ENCODE results near the gene FZD8.
A peak's percentile ranks its signal among the peaks of the same experiment; 100 is the strongest.

The FZD8 gene

DNA sequence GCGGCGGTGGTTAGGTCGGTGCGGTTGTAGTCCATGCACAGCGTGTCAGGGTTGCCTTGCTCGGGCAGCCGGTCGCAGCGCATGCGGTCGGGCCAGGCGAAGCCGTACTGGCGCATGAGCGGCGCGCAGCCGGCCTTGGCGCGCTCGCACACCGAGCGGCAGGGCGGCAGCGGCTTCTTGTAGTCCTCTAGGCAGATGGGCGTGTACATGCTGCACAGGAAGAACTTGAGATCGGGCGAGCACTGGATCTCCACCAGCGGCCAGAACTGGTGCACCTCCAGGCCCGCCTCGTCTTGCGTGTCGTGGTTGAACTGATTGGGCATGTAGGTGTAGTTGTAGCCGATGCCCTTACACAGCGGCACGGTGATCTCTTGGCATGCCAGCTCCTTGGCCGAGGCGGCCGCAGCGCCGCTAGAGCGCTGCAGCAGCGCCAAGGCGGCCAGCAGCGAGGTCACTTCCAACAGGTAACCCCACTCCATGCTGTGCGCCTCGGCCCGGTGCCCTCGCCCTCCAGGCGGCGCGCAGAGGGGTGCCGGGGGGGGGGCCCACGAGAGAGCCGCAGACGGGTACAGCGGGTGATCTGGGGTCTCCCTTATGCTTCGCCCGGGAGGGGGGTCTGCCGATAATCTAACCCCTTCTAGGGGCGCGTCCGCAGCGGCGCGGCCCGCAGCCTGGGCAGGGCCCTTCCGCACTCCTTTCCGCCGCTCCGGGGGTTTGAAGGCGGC lies 983 bp downstream of the FZD8 start:
- DNase-seq, result peak; percentile 85

DNA sequence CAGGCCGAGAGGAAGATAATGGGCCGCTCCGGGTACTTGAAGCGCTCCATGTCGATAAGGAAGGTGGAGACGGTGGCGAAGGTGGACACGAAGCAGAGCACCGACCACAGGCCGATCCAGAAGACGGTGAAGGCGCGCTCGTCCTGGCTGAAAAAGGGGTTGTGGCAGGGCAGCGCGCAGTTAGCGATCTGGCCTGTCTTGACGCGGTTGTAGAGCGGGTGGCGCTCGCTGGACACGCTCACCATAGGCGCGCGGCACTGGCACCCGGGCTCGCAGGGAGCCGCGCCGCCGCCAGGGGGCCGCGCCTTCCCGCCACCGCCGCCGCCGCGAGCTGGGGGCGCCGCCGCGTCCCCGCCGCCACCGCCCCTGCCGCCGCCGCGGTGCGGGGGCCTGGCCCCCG lies 1.6 kb downstream of the FZD8 start:
- DNase-seq, result peak; percentile 68

DNA sequence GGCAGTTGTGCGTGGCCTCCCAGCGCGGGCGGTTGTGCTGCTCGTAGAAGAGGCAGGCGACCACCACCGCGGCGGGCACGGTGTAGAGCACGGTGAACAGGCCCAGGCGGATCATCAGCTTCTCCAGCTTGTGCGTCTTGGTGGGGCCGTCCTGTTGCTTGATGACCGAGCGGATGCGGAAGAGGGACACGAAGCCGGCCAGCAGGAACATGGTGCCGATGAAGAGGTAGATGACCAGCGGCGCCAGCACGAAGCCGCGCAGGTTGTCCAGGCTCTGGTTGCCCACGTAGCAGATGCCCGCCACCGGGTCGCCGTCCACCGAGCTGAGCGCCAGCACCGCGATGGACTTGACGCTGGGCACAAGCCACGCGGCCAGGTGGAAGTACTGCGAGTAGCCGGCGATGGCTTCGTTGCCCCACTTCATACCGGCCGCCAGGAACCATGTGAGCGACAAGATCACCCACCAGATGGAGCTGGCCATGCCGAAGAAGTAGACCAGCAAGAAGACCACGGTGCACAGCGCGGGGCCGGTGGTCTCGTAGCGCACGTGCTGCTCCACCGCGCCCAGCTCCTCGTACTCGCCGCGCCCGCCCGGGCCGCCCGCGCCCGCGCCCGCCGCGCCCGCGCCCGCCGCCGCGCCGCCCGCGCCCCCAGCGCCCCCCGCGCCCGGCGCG lies 2.2 kb downstream of the FZD8 start:
- DNase-seq, result peak; percentile 38

DNA sequence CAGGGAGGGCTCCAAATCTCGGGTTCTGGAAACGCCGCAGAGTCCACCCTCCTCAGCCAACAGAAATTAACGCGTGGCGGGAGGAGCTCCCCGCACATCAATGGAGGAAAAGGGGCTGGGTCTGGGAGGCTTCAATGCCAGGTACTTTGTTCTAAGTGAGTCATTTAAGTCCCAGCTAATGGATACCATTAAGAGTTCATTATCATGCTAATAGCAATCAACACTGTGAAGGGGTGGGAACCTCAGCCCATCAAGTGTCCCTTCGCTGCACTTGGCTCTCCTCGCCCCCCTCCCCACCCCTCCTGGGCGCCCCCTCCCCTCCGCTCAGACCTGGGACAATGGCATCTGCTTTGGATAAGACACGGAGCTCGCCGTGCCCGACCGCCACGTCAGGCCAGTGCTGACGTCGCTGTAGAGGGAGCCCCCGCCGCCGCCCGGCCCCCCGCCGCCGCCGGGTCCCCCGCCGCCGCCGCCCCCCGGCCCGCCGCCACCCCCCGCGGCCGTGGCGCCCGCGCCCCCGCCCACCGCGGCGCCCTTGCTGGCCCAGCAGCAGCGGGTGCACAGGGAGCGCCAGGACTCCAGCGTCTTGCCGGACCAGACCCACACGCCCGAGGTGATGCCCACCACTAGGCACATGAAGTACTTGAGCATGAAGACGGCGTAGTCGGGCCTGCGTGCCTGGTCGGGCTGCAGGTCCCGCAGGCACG lies 2.9 kb downstream of the FZD8 start:
- no peak for DNase-seq

DNA sequence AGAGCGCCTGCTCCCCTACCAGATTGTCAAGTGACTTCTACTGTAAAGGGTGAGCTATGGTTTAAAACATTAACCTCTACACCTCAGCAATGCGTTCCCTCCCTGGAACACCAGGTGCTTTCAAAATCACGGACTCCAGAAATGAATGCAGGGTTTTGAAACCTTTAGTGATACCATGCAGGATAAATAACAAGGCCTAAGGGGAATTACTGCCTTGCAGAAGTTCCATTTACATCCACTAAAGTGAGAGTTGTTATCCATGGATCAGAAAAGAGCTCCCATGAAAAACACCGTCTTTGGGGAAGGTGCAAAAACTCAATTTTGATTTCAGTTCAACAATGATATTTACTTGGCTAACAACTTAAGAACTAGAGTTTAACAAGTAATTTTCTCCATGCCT lies 4.0 kb downstream of the FZD8 start:
- DNase-seq, result no peak

DNA sequence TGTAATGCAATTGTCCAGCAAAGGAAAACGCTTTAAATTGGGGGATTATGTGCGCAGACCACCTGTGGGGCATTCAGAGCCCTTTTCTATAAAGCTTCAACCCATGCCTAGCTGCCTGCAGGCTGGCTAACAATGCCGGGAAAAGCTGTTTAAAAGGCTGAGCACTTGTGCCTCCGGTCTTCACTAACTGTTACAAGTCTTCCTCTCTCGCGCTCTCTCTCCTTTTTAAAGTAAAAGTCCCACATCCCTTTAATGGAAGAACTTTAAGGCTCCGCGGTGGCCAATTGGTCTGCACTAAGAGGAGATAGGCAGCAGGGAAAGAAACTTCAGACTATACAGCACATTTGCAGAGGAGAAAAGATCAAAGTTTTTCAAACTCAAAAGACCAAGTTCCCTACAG lies 4.6 kb downstream of the FZD8 start:
- DNase-seq, result no peak

DNA sequence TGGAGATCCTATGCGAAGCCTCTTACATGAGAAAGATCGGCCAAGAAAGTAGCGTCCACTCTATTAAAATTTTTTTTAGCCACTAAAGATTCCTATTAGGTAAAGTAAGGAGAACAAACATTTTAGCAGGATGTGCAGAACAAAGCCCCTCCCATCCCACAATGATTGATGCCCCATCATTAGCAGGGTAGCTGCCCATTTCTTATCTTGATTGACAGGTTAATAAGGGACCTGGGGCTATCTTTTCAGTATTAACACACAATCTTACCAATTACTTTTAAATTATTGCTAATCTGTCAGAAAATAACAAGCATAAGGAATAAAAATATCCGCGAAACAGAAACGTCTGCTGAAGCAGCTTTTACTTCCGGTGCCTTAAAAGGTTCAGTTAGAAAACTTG lies 5.1 kb downstream of the FZD8 start:
- DNase-seq, result no peak

DNA sequence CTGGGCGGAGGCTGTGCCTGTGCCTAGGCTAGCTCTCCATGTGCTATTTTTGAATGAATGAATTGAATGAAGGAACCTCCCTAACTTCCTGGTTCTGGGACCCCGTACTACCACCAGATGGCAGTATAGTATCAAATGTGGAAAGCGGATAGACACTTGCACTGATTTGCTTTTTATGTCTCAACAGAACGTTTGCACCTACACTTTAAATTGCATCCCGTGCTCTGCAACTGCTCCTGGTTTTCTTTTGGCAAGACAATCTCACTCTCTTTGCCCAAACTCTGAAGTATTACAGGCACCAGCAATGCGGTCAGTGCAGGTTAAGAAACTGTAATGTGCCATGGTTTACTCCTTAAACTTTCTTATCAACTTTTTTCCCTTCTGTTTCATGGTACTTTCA lies 6.5 kb downstream of the FZD8 start:
- DNase-seq, result peak; percentile 63

DNA sequence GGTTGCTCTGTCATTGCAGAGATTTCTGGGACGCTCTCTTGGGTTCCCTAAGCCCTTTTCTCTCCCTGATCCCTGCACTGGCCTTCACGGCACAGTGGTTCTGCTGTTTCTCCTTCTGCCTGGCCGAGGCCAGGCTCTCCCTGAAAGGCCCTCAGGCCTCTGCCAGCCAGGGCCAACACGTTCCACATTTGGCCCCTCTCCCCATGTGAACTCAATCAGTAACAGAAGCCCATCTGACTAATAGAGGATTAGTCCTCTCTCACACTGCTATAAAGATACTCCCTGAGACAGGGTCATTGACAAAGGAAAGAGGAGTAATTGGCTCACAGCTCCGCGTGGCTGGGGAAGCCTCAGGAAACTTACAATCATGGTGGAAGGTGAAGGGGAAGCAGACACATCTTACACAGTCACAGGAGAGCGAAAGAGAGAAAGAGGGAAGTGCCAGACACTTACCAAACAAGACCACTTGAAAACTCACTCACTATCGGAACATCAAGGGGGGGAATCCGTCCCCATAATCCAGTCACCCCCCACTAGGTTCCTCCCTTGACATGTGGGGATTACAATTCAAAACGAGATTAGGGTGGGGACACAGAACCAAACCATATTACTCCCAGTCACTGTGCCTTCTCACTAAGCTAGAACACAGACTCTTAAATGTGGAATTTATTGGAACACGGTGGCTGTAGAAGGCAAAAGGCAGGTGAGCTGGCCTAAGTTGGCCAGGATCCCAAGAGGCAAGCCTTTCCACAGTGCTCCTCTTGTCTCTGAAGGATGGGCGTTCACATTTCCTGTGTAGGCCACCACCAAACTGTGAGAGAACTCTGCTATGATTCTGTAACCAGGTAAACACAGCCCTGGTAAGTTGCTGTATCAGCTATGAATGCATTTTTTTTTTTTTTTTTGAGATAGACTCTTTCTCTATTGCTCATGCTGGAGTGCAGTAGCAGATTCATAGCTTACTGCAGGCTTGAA lies 8.8 kb downstream of the FZD8 start:
- DNase-seq, result no peak

DNA sequence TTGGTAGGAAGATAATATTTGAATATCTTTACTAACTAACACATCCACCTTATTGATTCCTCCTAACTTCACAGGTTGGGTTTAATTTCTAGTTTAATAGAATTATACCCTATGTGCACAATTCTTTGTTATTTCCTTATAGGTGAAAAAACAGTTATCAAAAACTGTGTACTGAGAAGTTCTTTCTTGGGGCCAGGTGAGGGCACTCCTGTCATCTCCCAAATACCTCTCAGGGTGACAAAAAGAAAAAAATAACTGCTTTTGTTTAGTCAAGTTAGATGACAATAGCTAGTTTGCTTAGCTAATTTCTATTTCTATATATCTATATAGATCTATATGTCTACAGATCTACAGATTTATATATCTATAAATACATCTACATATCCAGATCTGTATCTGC lies 10.1 kb downstream of the FZD8 start:
- no peak for DNase-seq

DNA sequence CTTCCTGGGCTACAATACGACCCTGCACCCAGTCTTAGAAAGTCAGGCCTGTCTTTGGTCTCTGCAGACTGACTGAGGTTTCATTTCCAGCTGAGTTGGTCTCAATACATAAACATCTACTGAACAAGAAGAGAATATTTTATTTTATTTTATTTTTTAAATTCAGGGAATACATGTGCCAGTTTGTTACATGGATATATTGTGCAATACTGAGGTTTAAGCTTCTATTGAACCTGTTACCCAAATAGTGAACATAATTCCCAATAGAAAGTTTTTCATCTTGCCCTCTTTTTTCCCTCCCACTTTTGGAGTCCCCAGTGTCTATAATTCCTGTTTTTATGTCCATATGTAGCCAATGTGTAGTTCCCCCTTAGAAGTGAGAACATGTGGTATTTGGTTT lies 10.7 kb downstream of the FZD8 start:
- no peak for DNase-seq

DNA sequence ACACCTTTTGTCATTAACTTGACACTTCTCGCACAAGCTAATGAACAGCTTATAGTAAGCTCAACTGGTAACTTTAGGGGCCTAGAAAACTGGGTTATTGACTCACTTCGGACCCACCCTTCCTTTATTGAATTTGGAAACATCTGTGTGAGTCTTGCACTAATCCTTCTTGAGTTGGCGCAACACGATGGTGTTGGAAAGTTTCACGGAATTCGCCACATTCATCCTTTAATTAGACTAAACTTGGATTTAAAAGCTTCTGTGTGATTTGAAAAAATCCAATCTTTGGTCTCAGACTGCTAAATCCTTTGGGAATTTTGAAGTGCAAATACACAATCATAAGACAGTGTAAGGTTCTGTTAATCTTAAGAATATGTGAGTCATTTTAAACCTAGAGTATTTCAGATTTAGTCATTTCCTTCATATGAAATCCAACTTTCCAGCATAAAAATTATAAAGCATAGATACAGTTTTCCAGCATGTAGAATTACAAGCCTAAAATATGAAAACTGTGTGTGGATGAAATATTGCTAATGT lies 15.1 kb downstream of the FZD8 start:
- peak; percentile 57 for DNase-seq

DNA sequence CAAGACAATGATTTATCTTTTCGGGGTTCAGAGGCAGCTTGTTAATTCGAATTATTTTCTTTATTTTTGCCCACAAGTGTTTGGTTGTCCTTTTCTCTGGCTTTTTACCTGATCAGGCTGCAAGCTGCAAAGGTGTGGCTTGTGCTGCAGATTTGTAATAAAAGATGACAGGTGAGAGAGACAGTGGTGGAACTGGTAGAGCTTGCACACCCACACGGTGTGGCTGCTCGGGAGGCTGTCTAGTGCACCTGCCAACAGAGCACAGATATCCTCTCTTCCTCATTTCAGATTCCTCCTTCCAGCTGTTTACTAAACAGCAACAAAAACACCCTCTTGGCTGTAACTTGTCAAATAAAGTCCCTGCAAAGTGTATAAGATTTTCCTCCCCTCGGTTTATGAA lies 27.8 kb downstream of the FZD8 start:
- DNase-seq, result no peak

DNA sequence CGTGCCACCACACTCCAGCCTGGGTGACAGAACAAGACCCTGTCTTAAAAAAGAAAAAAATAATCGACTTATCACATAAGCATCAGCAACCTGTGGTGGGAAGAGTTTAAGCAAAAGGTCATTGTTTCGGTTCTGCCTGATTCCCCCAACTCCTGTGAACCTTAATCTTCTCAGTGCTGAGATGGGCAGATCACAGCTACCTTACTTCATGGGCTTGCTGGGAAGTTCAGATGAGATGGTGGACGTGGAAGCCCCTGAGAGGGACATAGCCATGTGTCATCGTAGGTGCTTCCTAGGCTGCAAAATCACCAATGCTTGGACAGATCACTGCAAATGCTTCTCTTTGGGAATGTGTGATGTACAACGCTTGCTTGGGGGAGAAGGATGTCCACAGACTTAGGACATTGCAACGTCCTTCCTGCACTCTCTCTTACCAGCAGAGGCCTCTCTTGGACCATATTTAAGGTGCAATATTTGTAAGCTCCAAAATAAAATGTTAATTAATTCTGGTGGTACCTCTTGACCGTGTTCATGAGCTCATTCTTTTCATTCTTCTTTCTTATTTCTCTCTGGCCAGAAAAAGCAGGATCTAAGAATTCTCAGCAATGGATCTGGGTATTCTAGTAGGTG lies 28.4 kb downstream of the FZD8 start:
- DNase-seq, result peak; percentile 21

DNA sequence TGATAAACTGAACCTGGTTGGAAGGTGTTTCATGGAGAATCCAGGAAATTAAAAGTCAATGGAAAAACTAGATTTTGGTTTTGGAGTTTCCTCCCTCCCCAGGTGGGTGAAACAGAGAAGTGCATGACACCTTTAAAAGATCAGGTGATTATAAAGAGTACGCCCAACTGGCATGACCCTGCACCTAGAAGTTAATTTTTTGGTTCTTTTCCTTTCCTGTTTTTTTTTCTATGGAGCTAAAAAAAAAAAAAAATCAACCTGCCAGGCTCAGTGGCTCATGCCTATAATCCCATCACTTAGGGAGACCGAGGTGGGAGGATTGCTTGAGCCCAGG lies 29.0 kb downstream of the FZD8 start:
- DNase-seq, result no peak

DNA sequence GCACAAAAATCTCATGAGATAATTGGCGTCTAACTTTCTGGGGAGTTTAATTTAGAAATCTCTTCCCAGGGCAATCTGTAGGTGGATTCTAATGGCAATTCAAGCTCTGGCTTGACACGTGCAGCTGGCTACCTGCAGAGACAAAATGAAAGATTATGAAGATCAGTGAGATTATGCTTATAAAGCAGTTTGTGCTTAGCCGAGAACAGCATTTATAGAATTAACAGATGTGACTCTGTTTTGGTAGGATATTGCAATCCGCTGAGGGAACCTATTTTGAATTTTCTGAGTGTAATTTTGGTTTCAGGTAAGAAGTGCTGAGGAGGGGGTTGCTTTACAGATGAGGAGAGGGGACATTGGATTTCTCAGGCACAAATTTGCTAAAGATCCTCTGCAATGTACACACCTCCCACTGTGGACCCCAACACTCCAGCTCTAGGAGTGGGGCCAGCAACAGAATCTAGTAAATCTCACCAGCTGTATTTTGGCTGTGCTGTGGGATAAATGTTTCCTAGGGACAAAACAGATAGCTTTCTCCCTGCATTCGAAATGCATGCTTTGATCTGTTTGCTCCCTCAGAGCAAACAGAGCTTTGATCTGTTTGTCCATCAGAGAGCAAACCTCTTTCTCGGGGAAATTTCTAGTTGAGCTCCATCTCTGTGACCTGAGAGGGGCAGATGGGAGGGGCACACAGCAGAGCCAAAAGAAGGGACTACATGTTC lies 29.6 kb downstream of the FZD8 start:
- no peak for DNase-seq

DNA sequence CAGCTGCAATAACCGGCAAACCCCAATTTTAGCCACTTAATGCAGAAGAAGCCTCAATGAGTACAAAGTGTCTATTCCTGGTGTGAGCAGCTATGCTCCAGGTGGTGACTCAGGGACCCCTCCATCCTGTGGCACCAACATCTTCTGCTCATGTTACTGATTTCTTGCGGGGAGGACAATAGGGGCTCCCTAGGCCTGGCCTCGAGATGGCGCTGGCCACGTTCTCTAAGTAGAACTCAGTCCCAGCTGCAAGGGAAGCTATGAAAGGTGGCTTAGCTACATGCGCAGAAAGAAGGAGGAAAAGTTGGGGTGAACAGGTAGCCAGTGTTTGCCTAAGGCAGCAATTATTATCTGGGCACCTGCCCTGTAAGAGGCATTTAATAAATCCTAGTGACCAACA lies 30.3 kb downstream of the FZD8 start:
- DNase-seq, result no peak

DNA sequence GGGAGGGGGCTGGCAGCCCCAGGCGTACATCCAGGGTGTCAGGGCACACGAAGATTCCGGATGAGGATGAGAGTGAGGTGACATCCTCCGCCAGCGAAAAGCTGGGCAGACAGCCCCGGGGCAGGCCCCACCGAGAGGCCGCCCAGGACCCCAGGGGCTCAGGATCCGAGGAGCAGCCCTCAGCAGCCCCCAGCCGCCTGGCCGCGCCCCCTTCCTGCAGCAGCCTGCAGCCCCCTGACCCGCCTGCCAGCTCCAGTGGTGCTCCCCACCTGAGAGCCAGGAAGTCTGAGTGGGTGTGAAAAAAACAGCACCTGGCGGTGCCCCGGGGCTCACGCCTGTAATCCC lies 33.8 kb downstream of the FZD8 start:
- DNase-seq, result no peak

DNA sequence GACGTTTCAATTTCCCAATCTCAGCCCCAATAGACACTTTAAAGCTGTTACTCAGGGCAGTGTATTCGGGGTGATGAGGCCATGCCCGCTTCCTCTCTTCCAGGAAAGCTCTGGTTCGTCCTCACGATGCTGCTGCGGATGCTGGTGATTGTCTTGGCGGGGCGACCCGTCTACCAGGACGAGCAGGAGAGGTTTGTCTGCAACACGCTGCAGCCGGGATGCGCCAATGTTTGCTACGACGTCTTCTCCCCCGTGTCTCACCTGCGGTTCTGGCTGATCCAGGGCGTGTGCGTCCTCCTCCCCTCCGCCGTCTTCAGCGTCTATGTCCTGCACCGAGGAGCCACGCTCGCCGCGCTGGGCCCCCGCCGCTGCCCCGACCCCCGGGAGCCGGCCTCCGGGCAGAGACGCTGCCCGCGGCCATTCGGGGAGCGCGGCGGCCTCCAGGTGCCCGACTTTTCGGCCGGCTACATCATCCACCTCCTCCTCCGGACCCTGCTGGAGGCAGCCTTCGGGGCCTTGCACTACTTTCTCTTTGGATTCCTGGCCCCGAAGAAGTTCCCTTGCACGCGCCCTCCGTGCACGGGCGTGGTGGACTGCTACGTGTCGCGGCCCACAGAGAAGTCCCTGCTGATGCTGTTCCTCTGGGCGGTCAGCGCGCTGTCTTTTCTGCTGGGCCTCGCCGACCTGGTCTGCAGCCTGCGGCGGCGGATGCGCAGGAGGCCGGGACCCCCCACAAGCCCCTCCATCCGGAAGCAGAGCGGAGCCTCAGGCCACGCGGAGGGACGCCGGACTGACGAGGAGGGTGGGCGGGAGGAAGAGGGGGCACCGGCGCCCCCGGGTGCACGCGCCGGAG lies 34.4 kb downstream of the FZD8 start:
- DNase-seq, result peak; percentile 19

DNA sequence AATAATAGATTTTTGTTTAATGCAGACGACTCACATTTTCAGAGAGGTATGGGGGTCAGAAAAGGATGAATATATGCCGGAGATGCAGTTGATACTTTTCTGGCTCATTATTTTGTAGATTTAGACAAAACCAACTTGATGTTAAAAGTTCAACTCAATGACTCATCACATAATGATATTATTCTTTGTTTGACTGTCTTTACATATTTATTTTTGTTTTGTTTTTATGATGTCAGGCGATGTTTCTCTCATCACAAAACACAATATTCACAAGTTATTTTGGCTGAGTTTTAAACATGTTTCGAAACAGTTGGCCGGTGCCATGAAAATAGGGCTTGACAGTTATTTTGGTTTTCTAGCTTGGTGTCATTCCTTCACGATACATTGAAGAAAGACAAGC lies 35.7 kb downstream of the FZD8 start:
- DNase-seq, result no peak

DNA sequence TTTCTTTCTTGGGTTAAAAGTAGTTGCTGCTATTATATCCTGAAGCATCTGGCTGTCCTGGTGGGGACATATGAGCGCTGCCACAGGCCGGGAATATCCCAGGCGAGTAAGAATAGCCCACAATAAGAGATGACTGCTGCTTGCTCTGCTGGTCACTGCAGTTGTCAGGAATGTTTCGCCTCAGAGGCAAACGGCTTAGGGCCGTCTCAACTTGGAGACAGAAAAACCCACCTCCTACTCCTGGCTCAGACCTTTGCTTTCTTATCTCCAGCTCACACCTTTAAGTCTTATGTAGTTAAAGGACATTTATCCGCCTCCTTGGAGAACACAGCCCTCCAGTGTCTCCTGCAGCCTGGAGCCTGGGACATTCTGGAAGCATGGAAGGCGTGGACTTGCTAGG lies 36.9 kb downstream of the FZD8 start, which contains the start of gene GJD4:
TSS of gene GJD4 (plus strand) at position 151 of the 400 bp plus-strand sequence. CDS start at position 378, 227 bp downstream.
- no peak for DNase-seq

Measured in fibroblast of skin of abdomen (primary cell).